RWPE1 (cell line): ENCODE data around the gene SLC39A10.
A peak's percentile ranks its signal among the peaks of the same experiment; 100 is the strongest.

Experiments
- CTCF ChIA-PET: fragments of 350-600 bp; sonication (Branson Sonifier 250); formaldehyde crosslinking; extraction: SDS; loops from one replicate; lab custom pipeline; 2021; lab: Yijun Ruan, JAX
- POLR2A ChIA-PET: fragments of 400-600 bp; formaldehyde crosslinking; extraction: SDS; loops from one replicate; lab custom pipeline; 2020; ENCODE audit warnings: antibody characterized with exemption; ENCODE audit not compliant: low non-redundant PET; lab: Yijun Ruan, JAX
- DNase-seq: peaks from one replicate; pipeline ENCODE4 v3.0.0; 2012; ENCODE audit warnings: low spot score
- H3K27ac ChIP-seq: fragments of 450-650 bp; 2 replicates; pipeline ENCODE4 v1.5.1; 2017
- TF ChIP-seq, protein P1 (sequence below): fragments of 450-650 bp; conservative IDR thresholded peaks from 2 replicates; pipeline ENCODE4 v1.5.1; 2017; ENCODE audit warnings: low read depth, mild to moderate bottlenecking

SLC39A10 gene

DNA sequence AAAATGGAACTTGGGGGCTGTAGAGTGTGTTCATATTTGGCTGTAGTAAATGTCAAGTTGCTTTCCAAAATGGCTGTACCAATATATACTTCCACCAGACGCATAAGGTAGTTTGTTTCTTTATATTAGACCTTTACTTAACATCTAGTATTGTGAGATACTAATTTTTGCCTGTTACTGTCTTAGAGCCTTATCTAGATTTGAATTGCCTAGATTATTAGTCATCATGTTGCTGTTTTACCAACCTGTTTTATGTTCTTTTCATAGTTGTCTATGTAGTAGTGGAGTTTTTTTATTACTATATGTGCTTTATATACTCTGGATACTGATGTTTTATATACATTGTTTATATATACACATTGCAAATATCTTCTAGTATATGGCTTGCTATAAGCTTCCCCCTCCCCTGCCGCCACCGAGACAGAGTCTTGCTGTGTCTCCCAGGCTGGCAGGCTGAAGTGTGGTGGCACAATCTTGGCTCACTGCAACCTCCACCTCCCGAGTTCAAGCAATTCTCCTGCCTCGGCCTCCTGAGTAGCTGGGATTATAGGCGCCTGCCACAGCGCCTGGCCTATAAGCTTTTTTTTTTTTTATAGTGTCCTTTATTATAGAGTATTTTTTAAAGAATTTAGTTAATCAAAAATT lies 18.9 kb downstream of the SLC39A10 start:
- POLR2A ChIA-PET, result no interaction called here
- CTCF ChIA-PET, result interaction anchor here (0.5 kb wide), 1 partner anchor 872 kb away, joined by 3 read pairs; no protein-coding TSS in a partner anchor
- TF ChIP-seq, protein P1, sequence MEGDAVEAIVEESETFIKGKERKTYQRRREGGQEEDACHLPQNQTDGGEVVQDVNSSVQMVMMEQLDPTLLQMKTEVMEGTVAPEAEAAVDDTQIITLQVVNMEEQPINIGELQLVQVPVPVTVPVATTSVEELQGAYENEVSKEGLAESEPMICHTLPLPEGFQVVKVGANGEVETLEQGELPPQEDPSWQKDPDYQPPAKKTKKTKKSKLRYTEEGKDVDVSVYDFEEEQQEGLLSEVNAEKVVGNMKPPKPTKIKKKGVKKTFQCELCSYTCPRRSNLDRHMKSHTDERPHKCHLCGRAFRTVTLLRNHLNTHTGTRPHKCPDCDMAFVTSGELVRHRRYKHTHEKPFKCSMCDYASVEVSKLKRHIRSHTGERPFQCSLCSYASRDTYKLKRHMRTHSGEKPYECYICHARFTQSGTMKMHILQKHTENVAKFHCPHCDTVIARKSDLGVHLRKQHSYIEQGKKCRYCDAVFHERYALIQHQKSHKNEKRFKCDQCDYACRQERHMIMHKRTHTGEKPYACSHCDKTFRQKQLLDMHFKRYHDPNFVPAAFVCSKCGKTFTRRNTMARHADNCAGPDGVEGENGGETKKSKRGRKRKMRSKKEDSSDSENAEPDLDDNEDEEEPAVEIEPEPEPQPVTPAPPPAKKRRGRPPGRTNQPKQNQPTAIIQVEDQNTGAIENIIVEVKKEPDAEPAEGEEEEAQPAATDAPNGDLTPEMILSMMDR, result no peak
- DNase-seq, result no peak
- no peak overlapping the region for H3K27ac ChIP-seq

DNA sequence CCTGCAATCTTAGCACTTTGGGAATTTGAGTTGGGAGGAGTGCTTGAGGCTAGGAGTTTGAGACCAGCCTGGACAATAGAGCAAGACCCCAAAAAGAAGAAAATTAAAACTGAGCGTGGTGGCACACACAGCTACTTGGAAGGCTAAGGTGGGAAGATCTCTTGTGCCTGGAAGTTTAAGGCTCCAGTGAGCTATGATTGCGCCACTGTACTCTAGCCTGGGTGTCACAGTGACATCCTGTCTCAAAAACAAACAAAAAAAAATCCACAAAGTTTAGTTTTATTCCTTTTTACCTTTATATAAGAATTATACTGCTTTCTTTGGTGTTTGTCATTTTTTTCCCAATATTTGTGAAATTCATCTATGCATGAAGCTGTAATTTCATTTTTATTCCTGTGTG lies 20.3 kb downstream of the SLC39A10 start:
- ChIA-PET CTCF (interaction anchor here (0.6 to 0.7 kb wide), 3 partner anchors 54 to 524 kb away, joined by 4 to 6 read pairs (median 5); no protein-coding TSS in a partner anchor), POLR2A (no interaction called here)
- TF ChIP-seq, protein P1, result no peak
- no peak overlapping the region for H3K27ac ChIP-seq
- DNase-seq, result no peak

DNA sequence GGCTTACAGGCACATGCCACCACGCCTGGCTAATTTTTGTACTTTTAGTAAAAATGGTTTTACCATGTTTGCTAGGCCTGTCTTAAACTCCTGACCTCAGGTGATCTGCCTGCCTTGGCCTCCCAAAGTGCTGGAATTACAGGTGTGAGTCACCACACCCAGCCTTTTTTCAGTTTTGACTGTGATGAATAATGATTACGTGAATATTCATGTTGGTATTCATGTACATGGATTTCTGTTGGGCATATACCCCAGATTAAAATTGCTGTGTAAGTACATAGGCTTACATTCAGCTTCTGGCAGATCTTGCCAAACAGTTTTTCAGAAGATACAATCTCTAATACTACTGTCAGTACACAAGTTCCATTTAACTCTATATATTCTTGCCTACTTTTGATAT lies 20.9 kb downstream of the SLC39A10 start:
- DNase-seq, result no peak
- TF ChIP-seq, protein P1, result no peak
- no peak overlapping the region for H3K27ac ChIP-seq
- POLR2A ChIA-PET, result no interaction called here
- CTCF ChIA-PET, result interaction anchor here (0.7 kb wide), 1 partner anchor 54 kb away, joined by 4 read pairs; no protein-coding TSS in a partner anchor

DNA sequence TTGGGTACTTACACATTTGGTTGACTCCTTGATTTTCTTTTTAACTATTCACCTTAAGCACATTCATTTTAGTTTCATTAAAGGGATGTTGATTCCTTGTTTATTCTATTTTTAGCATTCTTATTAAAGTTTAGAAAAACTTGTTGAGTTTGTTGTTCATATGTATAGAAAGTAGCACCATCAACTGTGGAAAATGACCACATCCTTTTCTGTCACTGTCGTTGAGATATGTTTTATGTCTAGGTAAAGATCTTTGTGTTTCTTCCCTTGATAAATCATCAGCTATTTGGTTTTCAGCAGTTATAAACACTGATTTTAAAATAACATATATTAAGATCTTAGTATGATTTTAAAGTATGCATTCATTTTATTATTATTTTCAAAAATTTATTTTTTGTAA lies 25.1 kb downstream of the SLC39A10 start:
- H3K27ac ChIP-seq, result no peak overlapping the region
- DNase-seq, result no peak
- CTCF ChIA-PET, result no interaction called here
- TF ChIP-seq, protein P1, result no peak
- POLR2A ChIA-PET, result no interaction called here

DNA sequence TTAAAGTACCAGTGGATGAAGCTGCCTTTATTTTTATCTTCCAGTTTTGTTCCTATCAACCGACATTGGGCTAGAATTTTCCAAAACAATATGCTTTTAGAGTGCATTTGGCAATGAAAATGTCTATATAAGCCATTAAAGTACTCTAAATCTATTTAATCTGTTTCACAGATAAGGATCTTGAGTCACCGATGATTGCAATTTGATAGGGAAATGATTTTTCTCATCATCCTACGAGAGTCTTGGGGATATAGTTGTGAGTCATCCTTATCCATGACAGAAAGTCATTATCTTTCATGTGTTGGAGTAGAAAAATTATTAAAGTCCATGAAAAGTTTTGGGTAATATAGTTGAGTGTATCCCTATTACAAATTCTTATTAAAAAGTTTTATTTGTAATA lies 26.1 kb downstream of the SLC39A10 start:
- CTCF ChIA-PET, result no interaction called here
- POLR2A ChIA-PET, result no interaction called here
- DNase-seq, result peak; percentile 8
- H3K27ac ChIP-seq, result no peak overlapping the region
- TF ChIP-seq, protein P1, result no peak

DNA sequence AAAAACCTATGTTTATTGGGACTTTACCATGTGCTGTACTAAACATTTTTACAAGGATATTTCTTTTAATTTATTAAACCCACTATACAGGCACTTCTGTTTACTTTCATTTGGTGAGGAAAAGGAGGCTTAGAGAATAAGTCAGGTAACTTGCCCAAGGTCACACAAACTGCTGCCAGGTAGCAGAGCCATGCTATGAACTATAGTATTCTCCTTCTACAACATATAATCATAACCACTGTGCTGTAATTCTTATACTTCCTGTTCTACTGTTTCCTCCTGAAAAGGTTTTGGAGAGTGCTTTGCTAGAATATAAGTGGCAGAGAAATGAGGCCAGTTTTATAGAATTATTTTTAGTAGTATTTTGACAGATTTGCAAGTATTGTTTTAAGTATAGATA lies 29.5 kb downstream of the SLC39A10 start:
- no peak for DNase-seq
- no peak overlapping the region for H3K27ac ChIP-seq
- POLR2A ChIA-PET, result no interaction called here
- TF ChIP-seq, protein P1, result no peak
- CTCF ChIA-PET, result no interaction called here
